NCI-H2107 treated with DMSO at 0.1 percent for 48 hours (cell line): ENCODE measurements around the gene FETUB.
"Not testable (repeated sequence)": the region's sequence is repeated elsewhere in the genome, so short reads cannot be mapped to it uniquely, and the experiment has no call there.

Source experiments
- DNase-seq: peaks from one replicate; lab custom pipeline; 2025; ENCODE audit not compliant: unreplicated experiment; lab: John Stamatoyannopoulos, UW

The FETUB gene

DNA sequence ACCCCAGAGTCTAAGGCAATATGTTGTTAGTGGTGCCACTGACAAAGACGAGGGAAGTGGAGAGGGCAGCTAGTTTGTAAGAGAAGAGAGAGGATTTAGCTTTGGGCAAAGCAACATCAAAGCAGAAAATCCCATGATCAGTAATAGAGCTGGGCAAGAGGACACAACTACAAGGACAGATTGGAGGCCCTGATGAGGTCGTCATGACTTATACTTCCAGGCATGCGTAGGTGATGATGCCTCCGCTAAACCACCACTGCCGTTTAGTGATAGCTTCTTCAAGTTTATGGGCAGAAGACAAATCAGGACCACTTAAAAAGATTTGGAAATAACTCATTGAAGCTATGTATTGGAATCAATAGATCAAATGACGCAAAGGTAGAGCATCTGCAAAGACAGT, 28.2 kb downstream of the FETUB start:
- no peak for DNase-seq

DNA sequence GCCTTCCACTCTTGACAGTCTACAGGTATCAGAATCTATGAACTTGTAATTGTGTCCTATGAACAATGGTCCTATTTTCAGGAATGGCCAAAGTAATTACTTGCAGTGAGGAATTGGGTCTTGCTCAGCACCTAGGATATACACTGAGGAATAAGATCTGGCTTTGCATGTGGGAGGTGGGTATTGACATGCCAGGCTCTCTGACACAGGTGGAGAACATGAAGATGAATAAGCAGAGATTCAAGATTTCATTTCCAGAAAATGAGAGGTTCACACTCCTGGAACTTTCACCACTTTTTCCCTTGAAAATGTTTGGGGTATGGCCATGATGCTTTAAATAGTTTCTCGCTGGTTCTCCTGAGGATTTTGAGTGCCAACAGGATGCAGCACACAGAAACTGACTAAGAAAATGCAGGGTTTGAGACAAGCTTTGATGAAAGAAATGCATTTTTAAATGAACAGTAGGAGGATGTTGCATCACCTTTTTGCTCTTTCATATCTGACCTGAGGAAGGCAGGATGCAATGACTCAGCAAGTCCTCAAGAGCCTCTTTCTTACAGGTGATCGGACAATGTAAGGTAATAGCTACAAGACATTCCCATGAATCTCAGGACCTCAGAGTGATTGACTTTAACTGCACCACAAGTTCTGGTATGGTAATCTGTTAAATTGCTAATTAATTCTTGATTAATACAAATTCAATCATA, 29.3 kb downstream of the FETUB start:
- no peak for DNase-seq

DNA sequence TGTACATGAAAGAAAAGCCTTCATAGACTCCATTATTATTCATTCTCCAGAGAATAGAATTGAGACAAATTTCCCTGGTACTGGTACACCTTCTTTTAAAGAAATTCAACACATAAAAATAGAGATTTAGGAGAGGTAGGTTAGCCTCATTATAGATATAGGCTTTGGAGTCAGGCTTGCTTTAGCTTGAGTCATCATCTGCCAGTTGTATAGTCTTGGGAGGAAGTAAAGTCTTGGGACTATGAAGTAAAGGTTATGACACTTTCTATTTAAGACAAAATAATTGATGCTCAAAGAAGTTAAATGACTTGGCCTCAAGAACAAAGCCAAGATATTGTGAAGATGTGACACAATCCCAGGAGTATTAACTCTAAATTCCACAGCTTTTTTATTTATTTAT, 30.0 kb downstream of the FETUB start:
- DNase-seq: no peak

DNA sequence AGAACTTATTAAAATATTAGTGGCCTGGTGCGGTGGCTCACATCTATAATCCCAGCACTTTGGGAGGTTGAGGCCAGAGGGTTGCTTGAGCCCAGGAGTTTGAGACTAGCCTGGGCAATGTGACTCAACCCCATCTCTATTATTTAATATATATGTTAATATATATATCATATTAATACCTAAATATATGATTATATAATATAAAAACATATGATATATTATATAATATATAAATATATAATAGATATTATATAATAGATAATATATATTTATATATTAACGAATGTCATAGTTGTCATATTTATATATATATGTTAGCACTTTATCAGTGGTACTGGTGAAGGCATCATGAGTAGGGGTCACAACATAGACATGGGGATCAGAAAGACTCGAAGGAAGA, 30.9 kb downstream of the FETUB start:
- no peak for DNase-seq

DNA sequence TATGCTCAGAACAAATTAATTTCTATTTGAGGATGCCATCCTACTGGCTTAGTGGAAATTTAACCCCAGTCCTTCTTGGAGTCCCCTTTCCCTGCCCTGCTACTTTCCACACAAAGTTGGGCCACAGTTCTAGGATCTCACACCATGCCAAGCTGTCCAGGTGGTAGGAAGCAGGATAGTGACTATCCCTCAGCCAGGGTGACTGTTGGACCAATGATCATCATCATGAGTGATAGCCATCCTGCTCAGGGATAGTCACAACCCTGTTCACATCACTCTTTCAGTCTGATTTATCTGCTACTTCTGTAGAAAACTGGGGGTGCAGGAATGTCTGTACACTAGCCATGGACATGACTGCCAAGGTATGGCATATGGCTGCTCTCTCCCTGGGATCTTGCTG, 38.4 kb downstream of the FETUB start:
- DNase-seq: no peak

DNA sequence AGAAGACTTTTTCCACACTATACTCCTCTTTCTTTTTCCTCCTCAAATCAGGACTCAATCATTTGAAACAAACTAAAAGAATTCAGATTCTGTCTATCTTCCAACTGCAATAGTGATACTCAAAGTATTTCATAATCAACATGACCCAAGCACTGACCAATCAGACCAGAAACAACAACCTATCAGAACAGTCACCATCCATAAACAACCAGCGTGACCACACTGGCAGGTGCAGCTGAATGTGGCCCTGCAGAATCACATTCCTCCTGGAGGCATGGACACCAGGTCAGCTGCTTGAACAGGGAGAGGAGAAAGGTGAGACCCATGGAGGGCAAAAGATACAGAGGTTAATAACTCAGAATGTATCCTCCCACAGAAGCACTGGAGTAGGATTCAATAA, 39.0 kb downstream of the FETUB start:
- DNase-seq: no peak

DNA sequence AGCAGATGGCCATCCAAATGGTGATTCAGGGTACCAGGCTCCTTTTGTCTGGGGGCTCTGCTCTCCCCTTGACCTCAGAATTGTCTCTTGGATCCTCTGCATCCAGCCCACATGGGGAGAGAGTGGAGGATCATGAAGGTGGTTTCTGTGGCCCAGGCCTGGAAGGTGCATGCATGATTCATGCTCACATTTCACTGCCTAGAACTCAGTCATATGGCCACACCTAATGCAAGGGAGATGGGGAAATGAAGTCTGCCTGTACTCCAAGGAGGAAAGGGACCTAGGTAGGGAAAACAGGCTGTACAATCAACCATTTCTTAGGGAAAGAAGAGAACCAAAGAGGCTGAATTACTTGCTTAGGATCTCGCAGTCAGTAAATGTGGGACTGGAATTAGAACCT, 40.7 kb downstream of the FETUB start:
- no peak for DNase-seq

DNA sequence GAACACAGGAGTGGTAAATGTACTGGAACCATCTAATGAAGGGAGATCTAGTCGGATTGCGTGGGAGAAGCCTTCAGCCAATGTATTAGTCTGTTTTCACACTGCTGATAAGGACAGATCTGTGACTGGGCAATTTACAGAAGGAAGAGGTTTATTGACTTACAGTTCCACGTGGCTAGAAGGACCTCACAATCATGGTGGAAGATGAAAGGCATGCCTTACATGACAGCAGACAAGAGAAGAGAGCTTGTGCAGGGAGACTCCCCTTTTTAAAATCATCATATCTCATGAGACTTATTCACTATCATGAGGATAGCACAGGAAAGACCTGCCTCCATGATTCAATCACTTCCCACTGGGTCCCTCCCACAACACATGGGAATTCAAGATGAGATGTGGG, 42.6 kb downstream of the FETUB start:
- no peak for DNase-seq

DNA sequence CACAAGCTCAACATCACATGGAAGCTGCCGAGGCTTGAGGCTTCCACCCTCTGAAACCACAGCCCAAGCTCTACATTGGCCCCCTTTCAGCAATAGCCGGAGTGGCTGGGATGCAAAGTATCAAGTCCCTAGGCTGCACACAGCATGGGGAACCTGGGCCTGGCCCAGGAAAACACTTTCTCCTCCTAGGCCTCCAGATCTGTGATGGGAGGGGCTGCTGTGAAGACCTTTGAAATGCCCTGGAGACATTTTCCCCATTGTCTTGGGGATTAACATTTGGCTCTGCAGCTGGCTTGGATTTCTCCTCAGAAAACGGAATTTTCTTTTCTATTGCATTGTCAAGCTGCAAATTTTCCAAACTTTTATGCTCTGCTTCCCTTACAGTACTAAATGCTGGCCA, 43.8 kb downstream of the FETUB start:
- DNase-seq: no peak

DNA sequence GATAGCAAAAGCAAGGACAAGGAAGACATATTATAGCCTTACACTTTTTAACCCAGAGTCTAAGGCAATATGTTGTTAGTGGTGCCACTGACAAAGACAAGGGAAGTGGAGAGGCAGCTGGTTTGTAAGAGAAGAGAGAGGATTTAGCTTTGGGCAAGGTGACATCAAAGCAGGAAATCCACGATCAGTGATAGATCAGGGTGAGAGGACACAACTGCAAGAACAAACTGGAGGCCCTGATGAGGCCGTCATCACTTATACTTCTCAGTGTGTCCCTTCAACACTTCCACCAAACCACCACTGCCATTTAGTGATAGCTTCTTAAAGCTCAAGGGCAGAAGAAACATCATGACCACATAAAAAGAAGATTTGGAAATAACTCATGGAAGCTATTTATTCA, 46.3 kb downstream of the FETUB start:
- not testable (repeated sequence) for DNase-seq

DNA sequence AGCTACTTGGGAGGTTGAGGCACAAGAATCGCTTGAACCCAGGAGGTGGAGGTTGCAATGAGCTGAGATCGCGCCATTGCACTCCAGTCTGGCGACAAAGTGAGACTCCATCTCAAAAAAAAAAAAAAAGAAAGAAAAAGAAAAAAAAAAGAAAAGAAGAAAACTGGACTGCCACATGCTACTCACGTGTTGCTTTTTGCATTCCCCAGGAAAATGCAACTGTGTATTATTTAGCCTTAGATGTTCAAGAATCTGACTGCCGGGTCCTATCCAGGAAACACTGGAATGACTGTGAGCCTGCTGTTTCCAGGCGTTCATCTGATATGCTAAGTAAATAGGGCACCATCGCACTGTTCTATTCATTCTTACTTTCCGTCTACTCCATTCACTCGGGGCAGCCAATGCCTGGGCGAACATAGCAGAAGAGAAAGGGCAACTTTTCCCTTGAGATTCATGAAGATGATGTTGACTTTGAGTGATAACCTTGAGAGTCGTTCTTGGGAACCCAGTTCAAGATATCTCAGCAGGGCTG, 47.0 kb downstream of the FETUB start:
- no peak for DNase-seq

DNA sequence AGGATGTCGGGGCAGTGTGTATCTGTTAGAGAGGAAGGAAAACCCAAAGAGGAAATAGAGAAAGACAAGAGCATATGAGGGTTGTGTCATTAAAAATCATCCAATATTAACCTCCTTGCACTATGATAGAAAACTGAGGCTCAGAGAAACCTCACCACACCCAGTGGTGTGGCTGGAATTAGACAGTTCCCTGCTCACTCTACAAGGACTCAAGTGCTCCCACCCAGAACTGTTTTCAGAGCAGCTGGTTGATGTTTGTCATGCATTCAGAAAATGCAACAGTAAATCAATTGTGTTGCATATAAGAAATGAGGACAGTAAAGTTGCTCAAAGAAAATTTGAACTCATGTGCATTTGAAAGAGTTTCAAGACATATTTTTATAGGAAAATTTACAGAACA, 50.1 kb downstream of the FETUB start:
- not testable (repeated sequence) for DNase-seq

DNA sequence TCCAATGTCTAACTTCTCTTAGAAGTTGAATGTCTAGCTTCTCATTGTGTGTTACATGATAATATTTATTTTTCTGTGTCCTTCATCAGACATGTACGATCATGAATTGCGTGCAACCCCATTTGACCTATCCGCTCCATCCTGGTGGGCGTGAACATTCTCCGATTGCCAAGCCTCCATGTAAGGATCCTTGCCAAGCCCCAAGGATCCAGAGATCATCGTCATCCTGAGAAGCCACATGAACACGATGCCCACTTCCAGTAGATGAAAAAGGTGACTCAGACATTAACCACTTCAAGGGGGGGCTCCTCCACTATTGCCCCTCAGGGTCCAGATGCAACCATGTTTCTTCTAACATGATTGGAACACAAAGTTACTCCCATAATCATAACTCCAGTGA, 51.5 kb downstream of the FETUB start:
- no peak for DNase-seq

DNA sequence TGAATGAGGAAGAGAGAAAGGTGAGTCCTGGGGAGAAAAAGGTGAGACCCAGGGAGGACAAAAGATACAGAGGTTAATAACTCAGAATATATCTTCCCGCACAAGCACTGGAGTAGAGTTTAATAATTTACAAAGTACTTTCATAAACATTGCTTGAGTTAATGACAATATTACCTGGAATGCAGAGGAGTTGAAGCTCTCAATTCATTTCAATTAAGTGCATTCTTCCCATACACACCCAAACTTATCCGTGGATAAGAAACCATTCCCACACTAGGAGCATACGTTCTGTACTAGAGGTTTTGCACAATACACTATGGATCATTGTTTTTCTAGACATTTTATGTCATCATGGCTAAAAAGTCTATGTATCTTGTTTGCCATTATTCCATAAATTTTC, 53.6 kb downstream of the FETUB start:
- DNase-seq: no peak

DNA sequence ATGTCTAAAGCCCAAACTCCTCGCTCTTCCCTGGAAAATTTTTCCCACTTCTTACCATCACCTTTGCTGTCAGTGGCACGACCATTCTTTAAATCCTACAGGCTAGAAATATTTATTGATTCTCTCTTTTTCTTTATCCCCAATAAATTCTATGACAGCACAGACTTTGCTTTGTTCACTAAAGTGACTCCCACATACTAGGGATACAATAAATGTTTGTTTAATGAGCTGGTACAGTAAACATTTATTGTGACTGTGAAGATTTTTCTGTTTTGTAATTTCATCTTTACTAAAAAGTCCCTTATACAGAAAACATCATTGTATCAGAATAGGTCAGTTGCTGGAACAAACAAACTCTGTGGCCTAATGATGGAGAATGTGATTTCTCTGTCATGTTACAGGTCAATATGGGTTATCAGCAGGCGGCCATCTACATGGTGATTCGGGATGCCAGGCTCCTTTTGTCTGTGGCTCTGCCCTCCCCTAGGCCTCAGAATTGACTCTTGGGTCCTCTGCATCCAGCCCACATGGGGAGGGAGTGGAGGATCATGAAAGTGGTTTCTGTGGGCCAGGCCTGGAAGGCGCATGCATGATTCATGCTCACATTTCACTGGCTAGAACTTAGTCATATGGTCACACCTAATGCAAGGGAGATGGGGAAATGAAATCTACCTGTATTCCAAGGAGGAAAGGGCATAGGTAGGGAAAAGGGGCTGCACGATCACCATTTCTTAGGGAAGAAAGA, 54.3 kb downstream of the FETUB start:
- DNase-seq: no peak

DNA sequence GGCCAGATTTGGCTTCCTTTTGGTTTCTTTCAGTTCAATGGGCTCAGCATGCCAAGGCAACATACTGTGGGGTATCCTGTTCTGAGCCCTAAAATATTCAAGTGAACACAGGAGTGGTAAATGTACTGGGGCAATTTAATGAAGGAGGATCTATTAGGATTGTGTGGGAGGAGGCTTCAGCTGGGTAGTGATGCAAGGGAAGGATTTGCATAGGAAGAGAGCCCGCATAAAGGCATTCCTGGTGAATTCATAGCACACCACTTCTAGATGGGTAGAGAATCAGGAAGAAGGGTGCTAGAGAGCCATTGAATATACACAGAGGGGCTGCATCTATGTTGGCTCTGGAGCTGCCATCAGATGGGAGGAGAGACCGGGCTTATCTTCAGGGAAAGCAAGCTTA, 56.3 kb downstream of the FETUB start:
- DNase-seq: no peak

DNA sequence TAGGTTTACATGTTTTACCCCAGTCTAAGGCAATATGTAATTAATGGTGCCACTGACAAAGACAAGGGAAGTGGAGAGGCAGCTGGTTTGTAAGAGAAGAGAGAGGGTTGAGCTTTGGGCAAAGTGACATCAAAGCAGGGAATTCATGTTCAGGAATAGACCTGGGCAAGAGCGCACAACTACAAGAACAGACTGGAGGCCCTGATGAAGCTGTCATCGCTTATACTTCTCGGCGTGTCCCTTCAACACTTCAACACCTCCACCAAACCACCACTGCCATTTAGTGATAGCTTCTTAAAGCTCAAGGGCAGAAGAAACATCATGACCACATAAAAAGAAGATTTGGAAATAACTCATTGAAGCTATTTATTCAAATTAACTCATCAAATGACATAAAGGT, 57.3 kb downstream of the FETUB start:
- DNase-seq: no peak

DNA sequence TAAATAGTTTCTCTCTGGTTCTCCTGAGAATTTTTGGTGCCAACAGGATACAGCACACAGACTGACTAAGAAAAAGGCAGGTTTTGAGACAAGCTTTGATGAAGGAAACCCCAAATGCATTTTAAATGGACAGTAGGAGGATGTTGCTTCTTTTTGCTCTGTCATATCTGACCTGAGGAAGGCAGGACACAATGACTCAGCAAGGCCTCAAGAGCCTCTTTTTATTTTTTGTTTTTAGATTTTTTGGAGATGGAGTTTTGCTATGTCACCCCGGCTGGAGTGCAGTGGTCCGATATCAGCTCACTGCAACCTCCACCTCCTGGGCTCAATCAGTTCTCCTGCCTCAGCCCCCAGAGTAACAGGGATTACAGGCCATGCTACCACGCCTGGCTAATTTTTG, 60.1 kb downstream of the FETUB start:
- DNase-seq: no peak

DNA sequence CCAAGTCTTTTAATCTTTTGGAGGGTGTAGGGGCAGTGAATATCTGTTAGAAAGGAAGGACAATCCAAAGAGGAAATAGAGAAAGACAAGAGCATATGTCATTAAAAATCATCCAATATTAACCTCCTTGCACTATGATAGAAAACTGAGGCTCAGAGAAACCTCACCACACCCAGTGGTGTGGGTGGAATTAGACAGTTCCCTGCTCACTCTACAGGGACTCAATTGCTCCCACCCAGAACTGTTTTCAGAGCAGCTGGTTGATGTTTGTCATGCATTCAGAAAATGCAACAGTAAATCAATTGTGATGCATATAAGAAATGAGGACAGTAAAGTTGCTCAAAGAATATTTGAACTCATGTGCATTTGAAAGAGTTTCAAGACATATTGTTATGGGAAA, 62.3 kb downstream of the FETUB start:
- DNase-seq: not testable (repeated sequence)
